Endothelial cell of umbilical vein (primary cell): ENCODE measurements around the gene UGT1A9.

Source experiments
- JUN ChIP-seq: IDR thresholded peaks from 2 replicates; pipeline ENCODE4 v1.6.1; 2011; ENCODE audit warnings: borderline replicate concordance, low read depth; ENCODE audit not compliant: insufficient read length, insufficient read depth
- POLR2A ChIP-seq: IDR thresholded peaks from 2 replicates; pipeline ENCODE4 v1.6.1; 2012; ENCODE audit warnings: low read depth, mild to moderate bottlenecking, control low read depth, low read length
- POLR2AphosphoS5 ChIP-seq: IDR thresholded peaks from 2 replicates; pipeline ENCODE4 v1.6.1; 2012; ENCODE audit warnings: low read depth, mild to moderate bottlenecking, control low read depth, low read length, moderate library complexity; ENCODE audit not compliant: insufficient read depth
- TF ChIP-seq, protein P1 (sequence below), 2 donors: IDR thresholded peaks; 1 replicate in 1 of 2; 2 replicates in 1 of 2; pipeline ENCODE4 v1.5.1; 2011; ENCODE audit warnings: low read length in 2 of 2, mild to moderate bottlenecking in 2 of 2, moderate library complexity in 2 of 2, control low read depth in 1 of 2, inconsistent platforms in 1 of 2, low read depth in 1 of 2; ENCODE audit not compliant: insufficient read depth in 1 of 2; ENCODE audit errors: extremely low read depth in 1 of 2

DNA sequence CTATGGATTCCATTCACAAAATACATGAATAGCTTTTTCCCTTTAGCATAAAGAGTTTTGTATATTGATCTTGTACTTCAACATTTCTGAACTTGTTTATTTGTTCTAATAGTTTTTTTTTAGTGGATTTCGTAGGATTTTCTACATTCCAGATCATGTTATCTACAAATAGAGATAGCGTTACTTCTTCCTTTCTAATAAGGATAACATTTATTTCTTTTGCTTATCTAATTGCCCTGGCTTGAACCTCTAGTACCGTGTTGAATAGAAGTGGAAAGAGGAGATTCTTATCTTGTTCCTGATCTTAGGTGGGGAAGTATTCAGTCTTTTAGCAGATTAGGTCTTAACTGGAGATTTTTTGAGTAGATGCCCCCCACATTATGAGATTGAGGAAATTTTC is 30.5 kb downstream of the UGT1A9 start:
- TF ChIP-seq, protein P1, sequence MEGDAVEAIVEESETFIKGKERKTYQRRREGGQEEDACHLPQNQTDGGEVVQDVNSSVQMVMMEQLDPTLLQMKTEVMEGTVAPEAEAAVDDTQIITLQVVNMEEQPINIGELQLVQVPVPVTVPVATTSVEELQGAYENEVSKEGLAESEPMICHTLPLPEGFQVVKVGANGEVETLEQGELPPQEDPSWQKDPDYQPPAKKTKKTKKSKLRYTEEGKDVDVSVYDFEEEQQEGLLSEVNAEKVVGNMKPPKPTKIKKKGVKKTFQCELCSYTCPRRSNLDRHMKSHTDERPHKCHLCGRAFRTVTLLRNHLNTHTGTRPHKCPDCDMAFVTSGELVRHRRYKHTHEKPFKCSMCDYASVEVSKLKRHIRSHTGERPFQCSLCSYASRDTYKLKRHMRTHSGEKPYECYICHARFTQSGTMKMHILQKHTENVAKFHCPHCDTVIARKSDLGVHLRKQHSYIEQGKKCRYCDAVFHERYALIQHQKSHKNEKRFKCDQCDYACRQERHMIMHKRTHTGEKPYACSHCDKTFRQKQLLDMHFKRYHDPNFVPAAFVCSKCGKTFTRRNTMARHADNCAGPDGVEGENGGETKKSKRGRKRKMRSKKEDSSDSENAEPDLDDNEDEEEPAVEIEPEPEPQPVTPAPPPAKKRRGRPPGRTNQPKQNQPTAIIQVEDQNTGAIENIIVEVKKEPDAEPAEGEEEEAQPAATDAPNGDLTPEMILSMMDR (IDR thresholded peaks at IDR 0.05; ENCODE audit: extremely low read depth in 1 of 2, insufficient read depth in 1 of 2, low read depth in 1 of 2, low read length in 2 of 2) = no peak
- TF ChIP-seq JUN (no peak), POLR2A (no peak), POLR2AphosphoS5 (no peak)
